Breast epithelium (tissue), 3 donors: ENCODE results near the gene FAM241A.

Experiments
- CTCF ChIP-seq, 3 donors: fragments of 450-650 bp; IDR thresholded peaks; one replicate each; pipeline ENCODE4 v1.5.1; 2016 to 2017; ENCODE audit warnings: antibody characterized with exemption in 3 of 3, mild to moderate bottlenecking in 3 of 3, moderate library complexity in 3 of 3
- POLR2A ChIP-seq: fragments of 450-650 bp; IDR thresholded peaks from one replicate; pipeline ENCODE4 v1.6.1; 2016; ENCODE audit warnings: antibody characterized with exemption, mild to moderate bottlenecking, moderate library complexity

GRCh38 chr4:112109360-112110058, 35.7 kb upstream of the FAM241A start:
- no peak for TF ChIP-seq CTCF (IDR thresholded peaks at IDR 0.05)
- TF ChIP-seq POLR2A = no peak
